Thymus (tissue), 11 donors: ENCODE results near the gene SYTL5. TPM values are rescaled to one million over a fixed set of nuclear protein-coding genes. Genes with fewer than 3 reads are reported as not detected.

Source experiments
- DNase-seq, 9 donors: peaks; one replicate each; pipeline ENCODE4 v3.0.0-alpha.2; 2013; ENCODE audit warnings: low spot score in 9 of 9, low read depth in 6 of 9, missing footprints in 1 of 9
- H3K27ac ChIP-seq, 2 donors: one replicate each; pipeline ENCODE4 v1.5.1; 2013; ENCODE audit warnings: control low read depth in 1 of 2, low read depth in 1 of 2, low read length in 1 of 2, mild to moderate bottlenecking in 1 of 2, moderate library complexity in 1 of 2
- H3K27me3 ChIP-seq, 2 donors: one replicate each; pipeline ENCODE4 v1.5.1; 2013; ENCODE audit warnings: low read length in 1 of 2; ENCODE audit not compliant: control insufficient read depth in 2 of 2, insufficient read depth in 1 of 2
- H3K36me3 ChIP-seq, 2 donors: one replicate each; pipeline ENCODE4 v1.5.1; 2013; ENCODE audit warnings: low read length in 1 of 2, mild to moderate bottlenecking in 1 of 2, moderate library complexity in 1 of 2; ENCODE audit not compliant: control insufficient read depth in 2 of 2, insufficient read depth in 2 of 2
- H3K4me1 ChIP-seq, 2 donors: one replicate each; pipeline ENCODE4 v1.5.1; 2013; ENCODE audit warnings: low read length in 2 of 2; ENCODE audit not compliant: control insufficient read depth in 2 of 2, insufficient read depth in 2 of 2
- H3K4me3 ChIP-seq, 2 donors: one replicate each; pipeline ENCODE4 v1.5.1; 2013; ENCODE audit warnings: low read length in 2 of 2, control low read depth in 1 of 2, mild to moderate bottlenecking in 1 of 2
- H3K9me3 ChIP-seq, 2 donors: one replicate each; pipeline ENCODE4 v1.5.1; 2013; ENCODE audit warnings: low read length in 1 of 2, mild to moderate bottlenecking in 1 of 2; ENCODE audit not compliant: control insufficient read depth in 2 of 2, insufficient read depth in 1 of 2
- WGBS: extraction: QIAGEN DNeasy Blood & Tissue Kit; methylation state at CpG from one replicate; pipeline ENCODE4 v1.1.7; 2013; 5-methylcytosine and 5-hydroxymethylcytosine counted together
- polyA plus RNA-seq: library from polyadenylated mRNA; stranded (reverse); fragments of 200-250 nt; gene quantifications from one replicate; pipeline ENCODE4 v1.2.3, GENCODE V29; 2013
- total RNA-seq: library from RNA; stranded (reverse); fragments of 120-200 nt; gene quantifications from one replicate; pipeline ENCODE4 v1.2.4, GENCODE V29; 2013
- donor health status: healthy.

The SYTL5 gene
- total and polyA plus RNA-seq, 2 donors = 0.14 to 0.66 TPM

- no peak for DNase-seq
- no peaks in the 10 kb centered on the region for H3K36me3 ChIP-seq
- H3K4me1 ChIP-seq = no peaks in the 10 kb centered on the region
- no peak overlapping the region for H3K4me3 ChIP-seq
- no peaks in the 10 kb centered on the region for H3K27me3 ChIP-seq
- H3K9me3 ChIP-seq = no peaks in the 10 kb centered on the region
- H3K27ac ChIP-seq = no peak overlapping the region
Measured at GRCh38 chrX:38006778-38007177, 425 bp downstream of the SYTL5 start.

- Histone ChIP-seq H3K36me3 (no peaks in the 10 kb centered on the region), H3K4me1 (no peaks in the 10 kb centered on the region), H3K27ac (no peak overlapping the region), H3K27me3 (no peaks in the 10 kb centered on the region), H3K9me3 (no peaks in the 10 kb centered on the region), H3K4me3 (no peak overlapping the region)
- no peak for DNase-seq
Measured at GRCh38 chrX:38008658-38009057, 2.3 kb downstream of the SYTL5 start.

- Histone ChIP-seq H3K27me3 (no peaks in the 10 kb centered on the region), H3K4me1 (no peaks in the 10 kb centered on the region), H3K9me3 (no peaks in the 10 kb centered on the region), H3K4me3 (no peak overlapping the region), H3K27ac (no peak overlapping the region), H3K36me3 (no peaks in the 10 kb centered on the region)
- no peak for DNase-seq
Measured at GRCh38 chrX:38009641-38010040, 3.3 kb downstream of the SYTL5 start.

- Histone ChIP-seq H3K27ac (no peak overlapping the region), H3K4me3 (no peak overlapping the region), H3K27me3 (no peaks in the 10 kb centered on the region), H3K36me3 (no peaks in the 10 kb centered on the region), H3K4me1 (no peaks in the 10 kb centered on the region), H3K9me3 (no peaks in the 10 kb centered on the region)
- WGBS = 94% methylated on average over 8 of the region's 8 CpGs
- DNase-seq = no peak
Measured at GRCh38 chrX:38018766-38019425, 12.5 kb downstream of the SYTL5 start.

- no peak overlapping the region for H3K4me3 ChIP-seq
- H3K27me3 ChIP-seq = no peaks in the 10 kb centered on the region
- no peaks in the 10 kb centered on the region for H3K9me3 ChIP-seq
- DNase-seq = no peak
- H3K36me3 ChIP-seq = no peaks in the 10 kb centered on the region
- 74% methylated on average over 1 of the region's 1 CpG for WGBS
- no peaks in the 10 kb centered on the region for H3K4me1 ChIP-seq
- no peak overlapping the region for H3K27ac ChIP-seq
Measured at GRCh38 chrX:38028300-38028699, 21.9 kb downstream of the SYTL5 start.

GRCh38 chrX:38036466-38036865 is 30.1 kb downstream of the SYTL5 start:
- no peak for DNase-seq
- Histone ChIP-seq H3K27me3 (no peaks in the 10 kb centered on the region), H3K4me3 (no peak overlapping the region), H3K36me3 (no peaks in the 10 kb centered on the region), H3K27ac (no peak overlapping the region), H3K4me1 (no peaks in the 10 kb centered on the region), H3K9me3 (no peaks in the 10 kb centered on the region)
- 95% methylated on average over 2 of the region's 2 CpGs for WGBS

- Histone ChIP-seq H3K4me1 (no peaks in the 10 kb centered on the region), H3K9me3 (no peaks in the 10 kb centered on the region), H3K36me3 (no peaks in the 10 kb centered on the region), H3K4me3 (no peak overlapping the region), H3K27ac (no peak overlapping the region), H3K27me3 (no peaks in the 10 kb centered on the region)
- WGBS = 77% methylated on average over 2 of the region's 2 CpGs
- no peak for DNase-seq
Measured at GRCh38 chrX:38038501-38038900, 32.1 kb downstream of the SYTL5 start.

GRCh38 chrX:38041237-38041636 is 34.9 kb downstream of the SYTL5 start:
- Histone ChIP-seq H3K4me1 (no peaks in the 10 kb centered on the region), H3K36me3 (no peaks in the 10 kb centered on the region), H3K9me3 (no peaks in the 10 kb centered on the region), H3K27ac (no peak overlapping the region), H3K4me3 (no peak overlapping the region), H3K27me3 (no peaks in the 10 kb centered on the region)
- whole genome bisulfite sequencing = 94% methylated on average over 3 of the region's 3 CpGs
- no peak for DNase-seq

GRCh38 chrX:38044701-38045100 is 38.3 kb downstream of the SYTL5 start:
- Histone ChIP-seq H3K27ac (no peak overlapping the region), H3K36me3 (no peaks in the 10 kb centered on the region), H3K4me1 (no peaks in the 10 kb centered on the region), H3K4me3 (no peak overlapping the region), H3K27me3 (no peaks in the 10 kb centered on the region), H3K9me3 (no peaks in the 10 kb centered on the region)
- WGBS = 81% methylated on average over 3 of the region's 3 CpGs
- no peak for DNase-seq
